Left hindlimb (tissue), 1 donor: ENCODE data around the gene MPRIP.
"Not testable (repeated sequence)": the region's sequence is repeated elsewhere in the genome, so short reads cannot be mapped to it uniquely, and the experiment has no call there.

Source experiments
- DNase-seq: peaks from one replicate; pipeline ENCODE4 v3.0.0-alpha.2; 2018

MPRIP gene, protein sequence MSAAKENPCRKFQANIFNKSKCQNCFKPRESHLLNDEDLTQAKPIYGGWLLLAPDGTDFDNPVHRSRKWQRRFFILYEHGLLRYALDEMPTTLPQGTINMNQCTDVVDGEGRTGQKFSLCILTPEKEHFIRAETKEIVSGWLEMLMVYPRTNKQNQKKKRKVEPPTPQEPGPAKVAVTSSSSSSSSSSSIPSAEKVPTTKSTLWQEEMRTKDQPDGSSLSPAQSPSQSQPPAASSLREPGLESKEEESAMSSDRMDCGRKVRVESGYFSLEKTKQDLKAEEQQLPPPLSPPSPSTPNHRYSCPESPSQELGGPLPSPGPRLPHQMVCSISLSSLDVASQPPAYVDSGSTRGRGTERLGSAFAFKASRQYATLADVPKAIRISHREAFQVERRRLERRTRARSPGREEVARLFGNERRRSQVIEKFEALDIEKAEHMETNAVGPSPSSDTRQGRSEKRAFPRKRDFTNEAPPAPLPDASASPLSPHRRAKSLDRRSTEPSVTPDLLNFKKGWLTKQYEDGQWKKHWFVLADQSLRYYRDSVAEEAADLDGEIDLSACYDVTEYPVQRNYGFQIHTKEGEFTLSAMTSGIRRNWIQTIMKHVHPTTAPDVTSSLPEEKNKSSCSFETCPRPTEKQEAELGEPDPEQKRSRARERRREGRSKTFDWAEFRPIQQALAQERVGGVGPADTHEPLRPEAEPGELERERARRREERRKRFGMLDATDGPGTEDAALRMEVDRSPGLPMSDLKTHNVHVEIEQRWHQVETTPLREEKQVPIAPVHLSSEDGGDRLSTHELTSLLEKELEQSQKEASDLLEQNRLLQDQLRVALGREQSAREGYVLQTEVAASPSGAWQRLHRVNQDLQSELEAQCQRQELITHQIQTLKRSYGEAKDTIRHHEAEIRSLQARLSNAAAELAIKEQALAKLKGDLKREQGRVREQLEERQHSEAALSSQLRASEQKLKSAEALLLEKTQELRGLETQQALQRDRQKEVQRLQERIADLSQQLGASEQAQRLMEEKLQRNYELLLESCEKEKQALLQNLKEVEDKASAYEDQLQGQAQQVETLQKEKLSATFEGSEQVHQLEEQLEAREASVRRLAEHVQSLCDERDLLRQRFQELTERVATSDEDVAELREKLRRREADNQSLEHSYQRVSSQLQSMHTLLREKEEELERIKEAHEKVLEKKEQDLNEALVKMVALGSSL (N-terminal part only)

DNA sequence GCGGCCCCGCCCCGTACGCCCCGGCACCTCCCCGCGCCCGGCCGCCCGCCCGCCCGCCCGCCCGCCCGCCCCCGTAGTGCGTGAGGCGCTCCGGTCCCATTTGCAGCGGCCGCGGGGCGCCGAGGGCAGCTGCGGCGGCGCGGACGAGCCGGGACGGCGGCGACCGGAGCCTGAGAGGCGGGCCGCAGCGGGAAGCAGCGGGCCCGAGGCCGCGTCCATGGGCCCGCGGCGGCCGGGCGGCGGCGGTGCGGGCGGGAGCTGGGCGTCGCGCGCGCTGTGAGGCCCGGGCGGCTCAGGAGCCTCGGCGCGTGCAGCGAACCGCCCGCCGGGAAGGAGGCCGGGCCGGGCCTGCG lies at the start of gene MPRIP:
MPRIP (plus strand) TSS at position 74 of the 353 bp plus-strand sequence. CDS start 392 bp downstream, outside the sequence.
- DNase-seq, result no peak

GRCh38 chr17:16994631-16995030 lies 47.6 kb upstream of the MPRIP start:
- no peak for DNase-seq

DNA sequence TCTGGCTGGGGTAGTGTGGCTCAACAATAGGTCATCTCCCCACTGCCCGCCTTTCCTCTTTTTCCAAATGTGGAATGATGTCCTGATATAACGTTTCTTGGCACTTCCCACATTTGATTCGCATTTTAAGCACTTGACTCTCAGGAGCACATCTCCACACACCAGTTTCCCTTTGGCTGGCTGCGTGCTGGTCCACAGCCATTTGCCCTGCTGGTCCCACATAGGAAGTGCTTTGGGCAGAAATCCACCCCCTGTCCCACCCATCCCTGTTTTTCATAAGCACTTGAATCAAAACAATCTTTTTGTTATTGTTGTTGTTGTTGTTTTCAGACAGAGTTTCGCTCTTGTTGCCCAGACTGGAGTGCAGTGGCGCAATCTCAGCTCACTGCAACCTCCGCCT lies 46.3 kb upstream of the MPRIP start:
- no peak for DNase-seq

DNA sequence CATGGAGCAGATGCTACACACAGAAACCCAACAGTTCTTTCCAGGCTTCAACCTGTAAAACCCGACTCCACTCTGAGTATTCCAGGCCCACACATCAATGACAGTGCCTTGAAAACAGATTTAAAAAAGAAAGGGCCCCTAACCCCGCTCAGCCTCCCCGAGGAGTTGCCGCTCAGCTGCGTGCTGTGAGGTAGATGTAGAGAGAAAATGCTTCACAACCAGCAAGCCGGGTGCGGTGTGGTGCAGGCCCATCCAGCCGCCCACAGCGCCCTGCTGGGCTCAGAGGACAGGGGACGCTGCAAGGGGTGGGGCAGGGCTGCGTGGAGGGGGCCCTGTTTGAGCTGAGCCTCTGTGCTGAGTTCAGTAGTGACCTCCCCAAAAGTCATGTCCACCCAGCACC lies 45.5 kb upstream of the MPRIP start:
- DNase-seq, result not testable (repeated sequence)

DNA sequence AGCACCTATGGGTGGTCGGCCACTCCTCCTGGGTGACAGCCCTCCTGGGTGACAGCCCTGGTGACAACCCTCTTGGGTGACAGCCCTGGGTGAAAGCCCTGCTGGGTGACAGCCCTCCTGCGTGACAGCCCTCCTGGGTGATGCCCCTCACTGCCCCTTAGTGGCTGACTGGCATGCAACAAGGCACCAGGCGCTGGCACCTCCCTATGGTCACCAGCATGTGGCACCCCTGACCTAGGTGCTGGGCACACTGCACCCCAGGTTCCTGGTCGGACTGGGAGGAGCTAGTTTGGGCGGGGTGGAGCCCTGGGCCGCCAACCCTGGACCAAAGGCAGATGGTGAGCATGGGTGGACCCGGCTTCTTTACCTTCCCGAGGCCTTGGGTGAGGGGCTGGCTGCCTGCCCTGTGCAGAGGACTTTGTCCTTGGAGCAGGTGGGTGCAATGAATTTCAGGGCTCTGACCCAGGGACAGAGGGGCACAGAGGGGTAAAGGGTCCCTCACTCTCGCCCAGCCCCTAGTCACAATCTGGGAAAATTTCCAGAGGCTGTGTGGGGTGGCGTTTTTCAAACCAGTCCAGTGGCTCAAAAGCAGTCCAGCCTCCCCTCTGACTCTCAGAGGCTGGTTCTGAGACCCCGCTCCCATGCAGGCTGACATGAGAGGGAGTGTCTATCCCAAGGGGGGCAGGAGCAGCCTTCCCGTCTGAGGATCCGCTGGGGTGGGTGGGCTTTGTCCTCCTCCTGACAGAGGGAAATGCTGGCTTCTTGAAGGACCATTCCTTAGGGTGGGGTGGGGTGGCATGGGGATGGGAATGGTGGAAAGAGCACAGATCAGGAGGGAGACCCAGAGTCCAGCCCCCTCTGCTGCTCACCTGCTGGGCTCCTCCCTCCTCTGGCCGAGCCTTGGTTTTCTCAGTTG lies 44.5 kb upstream of the MPRIP start:
- DNase-seq, result no peak

DNA sequence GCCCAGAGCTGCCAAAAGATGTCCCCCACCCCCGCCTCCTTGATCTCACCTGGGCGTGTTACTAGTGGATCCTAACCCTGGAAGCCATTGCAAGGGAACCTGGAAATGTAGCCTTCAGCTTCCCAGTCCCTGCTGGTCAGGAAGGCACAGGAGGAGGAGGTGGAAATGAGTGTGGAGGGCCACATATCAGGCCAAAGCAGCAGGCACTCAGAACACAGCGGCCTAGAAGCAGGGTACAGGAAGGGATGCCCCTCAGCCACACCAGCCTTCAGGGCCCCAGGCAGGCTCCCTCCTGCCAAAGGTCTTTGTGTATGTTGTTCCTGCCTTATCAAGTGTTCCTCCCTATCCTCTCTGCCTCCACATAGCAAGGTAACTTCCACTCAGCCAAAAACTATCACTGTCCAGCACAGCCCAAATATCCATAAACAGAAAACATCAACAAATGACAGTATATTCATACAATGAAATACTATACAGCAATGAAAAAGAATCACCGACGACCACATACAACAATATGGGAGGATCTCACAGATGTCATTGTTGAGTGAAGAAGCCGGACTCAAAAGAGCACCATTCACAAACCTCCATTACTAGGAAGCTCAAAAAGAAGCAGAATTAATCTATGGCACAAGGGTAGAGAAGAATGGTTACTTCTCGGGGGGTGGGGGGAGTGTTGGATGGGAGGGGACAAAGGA lies 42.2 kb upstream of the MPRIP start:
- DNase-seq, result no peak

DNA sequence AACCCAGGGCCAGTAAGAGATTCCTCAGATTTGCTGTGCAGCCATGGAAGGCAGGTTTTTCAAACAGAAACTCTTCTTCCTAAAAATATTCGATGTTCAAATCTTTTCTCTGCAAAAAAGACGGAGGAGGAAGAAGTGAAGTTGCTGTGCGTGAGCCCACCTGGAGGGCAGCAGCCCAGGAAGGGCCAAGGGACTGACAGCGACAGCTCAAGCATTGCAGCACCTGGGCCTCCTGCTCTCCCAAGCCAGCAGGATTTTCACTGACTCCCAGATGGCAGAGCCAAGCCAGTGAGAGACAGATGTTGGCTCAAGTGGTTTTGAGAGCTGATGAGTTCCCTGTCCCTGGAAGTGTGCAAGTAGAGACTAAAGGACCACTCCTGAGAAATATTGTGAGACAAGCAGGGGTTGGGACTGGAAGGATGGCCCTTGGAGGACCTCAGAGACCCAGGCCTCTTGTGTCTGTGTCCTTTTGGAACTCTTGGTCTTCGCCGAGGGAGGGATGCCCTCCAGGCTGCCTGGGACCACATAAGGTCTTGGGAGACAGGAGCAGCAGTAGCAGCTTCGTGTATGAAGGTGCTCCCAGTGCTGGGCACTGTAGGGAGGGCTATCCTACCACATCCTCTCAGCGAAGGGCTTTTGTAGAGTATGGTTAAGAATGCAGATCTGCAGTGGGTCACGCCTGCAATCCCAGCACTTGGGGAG lies 41.0 kb upstream of the MPRIP start:
- DNase-seq, result no peak

DNA sequence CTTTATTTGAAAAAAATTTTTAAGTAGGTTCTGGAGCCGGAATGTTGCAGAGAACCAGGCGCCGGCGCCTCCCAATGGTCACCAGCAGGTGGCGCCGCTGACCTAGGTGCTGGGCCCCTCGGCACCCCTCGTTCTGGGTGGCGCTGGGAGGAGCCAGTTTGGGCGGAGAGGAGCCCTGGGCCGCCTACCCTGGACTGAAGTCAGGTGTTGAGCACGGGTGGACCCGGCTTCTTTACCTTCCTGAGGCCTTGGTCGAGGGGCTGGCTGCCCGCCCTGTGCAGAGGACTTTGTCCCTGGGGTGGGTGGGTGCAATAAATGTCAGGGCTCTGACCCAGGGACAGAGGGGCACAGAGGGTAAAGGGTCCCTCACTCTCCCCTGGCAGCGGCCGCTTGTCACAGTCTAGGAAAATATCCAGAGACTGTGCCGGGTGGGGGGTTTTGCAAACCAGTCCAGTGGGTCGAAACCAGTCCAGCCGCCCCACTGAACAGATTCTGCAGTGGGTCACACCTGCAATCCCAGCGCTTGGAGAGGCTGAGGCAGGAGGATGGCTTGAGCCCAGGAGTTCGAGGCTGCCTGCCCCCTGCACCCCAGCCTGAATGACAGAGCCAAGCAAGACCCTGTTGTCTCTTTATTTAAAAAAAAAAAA lies 40.3 kb upstream of the MPRIP start:
- peak; percentile 71 for DNase-seq

GRCh38 chr17:17002731-17003715 lies 39.2 kb upstream of the MPRIP start:
- DNase-seq, result not testable (repeated sequence)

- DNase-seq, result no peak
Observed at GRCh38 chr17:17004251-17004996, 37.8 kb upstream of the MPRIP start.

DNA sequence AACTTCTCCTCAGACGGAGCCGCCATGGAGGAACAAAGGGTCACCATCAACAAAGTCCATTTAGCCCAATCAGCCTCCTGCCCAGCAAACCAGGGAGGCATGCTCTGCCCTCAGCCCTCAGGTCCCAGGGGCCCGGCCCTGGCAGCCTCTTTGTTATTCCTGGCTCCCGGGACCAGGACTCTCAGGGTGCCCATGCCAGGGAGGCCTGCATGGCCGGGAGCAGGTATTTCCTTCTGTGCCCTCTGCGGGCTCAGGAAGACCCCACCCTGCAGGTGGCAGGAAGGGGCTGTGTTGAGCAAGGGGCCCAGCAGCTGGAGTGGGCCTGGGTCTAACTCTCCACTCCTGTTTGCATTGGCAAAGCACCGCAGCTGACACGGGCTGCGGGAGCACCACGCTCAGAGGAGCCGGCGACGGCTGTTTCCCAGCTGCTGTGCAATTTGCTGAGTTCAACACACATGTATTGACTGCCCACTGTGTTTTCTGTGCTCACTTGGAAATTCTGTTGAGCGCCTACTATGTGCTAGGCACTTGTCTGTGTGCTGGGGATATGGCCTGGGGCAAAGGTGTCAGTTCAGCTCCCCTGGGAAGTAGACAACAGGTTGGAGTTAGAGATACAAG lies 37.2 kb upstream of the MPRIP start:
- not testable (repeated sequence) for DNase-seq

DNA sequence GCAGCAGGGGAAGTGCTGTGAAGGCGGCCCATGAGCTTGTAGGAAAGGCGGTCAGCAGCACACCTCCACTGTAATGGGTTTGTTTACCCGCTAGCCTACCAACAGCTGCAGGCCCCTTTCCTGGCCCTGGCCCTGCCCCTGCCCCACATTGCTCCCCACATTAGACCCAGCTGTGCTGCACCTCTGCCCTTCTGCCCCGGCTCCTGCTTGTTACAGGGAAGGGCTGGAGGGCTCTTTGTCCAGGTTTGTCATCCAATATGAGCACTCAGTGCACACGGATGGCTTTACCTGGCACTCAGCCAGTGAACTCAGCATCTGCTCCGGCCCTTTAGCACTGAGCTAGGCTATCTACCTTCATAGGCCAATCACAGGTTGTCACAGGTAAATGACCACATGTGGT lies 34.4 kb upstream of the MPRIP start:
- not testable (repeated sequence) for DNase-seq

GRCh38 chr17:17008621-17009397 lies 33.4 kb upstream of the MPRIP start:
- DNase-seq, result not testable (repeated sequence)

- DNase-seq, result not testable (repeated sequence)
Observed at GRCh38 chr17:17009972-17010371, 32.3 kb upstream of the MPRIP start.

- DNase-seq, result not testable (repeated sequence)
Observed at GRCh38 chr17:17010545-17011034, 31.7 kb upstream of the MPRIP start.

DNA sequence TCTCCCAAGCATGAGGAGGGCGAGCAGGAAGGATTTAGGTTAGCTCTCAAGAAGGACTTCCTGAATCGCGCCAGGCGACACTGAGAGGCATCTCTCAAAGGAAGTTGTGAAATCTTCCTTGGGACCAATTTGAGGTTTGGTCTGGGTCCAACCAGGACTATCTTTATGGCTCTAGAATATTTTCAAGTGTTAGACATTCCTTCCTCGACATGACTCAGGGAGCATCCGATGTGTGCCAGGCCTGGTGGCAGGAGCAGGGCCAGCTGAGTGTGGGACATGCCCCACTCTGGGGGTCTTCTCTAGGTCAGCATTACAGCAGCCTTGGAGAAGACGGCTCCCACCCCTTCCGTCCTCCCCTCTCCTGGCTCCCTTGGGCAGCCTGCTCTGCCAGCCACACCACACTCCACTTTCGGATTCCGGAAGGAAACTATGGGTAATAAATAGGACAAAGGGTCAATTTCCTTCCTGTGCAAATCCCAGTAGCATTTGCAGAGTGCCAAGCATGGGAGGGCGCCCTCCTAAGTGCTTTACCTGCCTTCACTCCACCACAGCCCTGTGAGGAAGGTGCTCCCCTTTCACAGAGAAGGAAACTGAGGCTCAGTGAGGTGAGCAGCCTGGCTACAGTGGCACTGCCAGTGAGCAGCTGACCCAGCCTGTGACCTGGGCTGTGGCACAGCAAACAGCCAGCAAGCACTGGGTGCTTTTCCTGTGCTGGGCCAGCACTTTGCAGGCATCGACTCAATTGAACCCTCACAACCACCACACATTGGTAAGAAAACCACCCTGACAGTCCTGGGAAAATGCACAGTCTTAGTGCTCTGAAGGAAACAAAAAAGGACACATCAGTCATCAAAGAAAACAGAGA lies 31.0 kb upstream of the MPRIP start:
- not testable (repeated sequence) for DNase-seq
